ENCODE results near the gene TTC23.
A peak's percentile ranks its signal among the peaks of the same experiment; 100 is the strongest.
"Not testable (repeated sequence)": the region's sequence is repeated elsewhere in the genome, so short reads cannot be mapped to it uniquely, and the experiment has no call there.

The TTC23 gene

GRCh38 chr15:99115300-99116215 is 133.8 kb downstream of the TTC23 start:
- Histone ChIP-seq H3K4me1 (ENCODE audit: insufficient read depth, low read length) (peaks cover 3% of the 10 kb centered on the region; the same call in 1 of the 2 replicates), H3K9me3 (ENCODE audit: control insufficient read depth, insufficient read depth, low read length) (no peaks in the 10 kb centered on the region), H3K9ac (ENCODE audit: low read depth, low read length) (no peak overlapping the region), H3K36me3 (ENCODE audit: insufficient read depth, low read length) (no peaks in the 10 kb centered on the region)

- H3K9me3 ChIP-seq (ENCODE audit: control insufficient read depth, insufficient read depth, low read length), result no peaks in the 10 kb centered on the region
- no peaks in the 10 kb centered on the region for H3K4me1 ChIP-seq (ENCODE audit: insufficient read depth, low read length)
- H3K9ac ChIP-seq (ENCODE audit: low read depth, low read length), result no peak overlapping the region
- H3K36me3 ChIP-seq (ENCODE audit: insufficient read depth, low read length), result no peaks in the 10 kb centered on the region
Measured at GRCh38 chr15:99114511-99115299, 134.7 kb downstream of the TTC23 start.

- Histone ChIP-seq H3K4me1 (ENCODE audit: insufficient read depth, low read length) (no peaks in the 10 kb centered on the region), H3K9ac (ENCODE audit: low read depth, low read length) (no peak overlapping the region), H3K36me3 (ENCODE audit: insufficient read depth, low read length) (no peaks in the 10 kb centered on the region), H3K9me3 (ENCODE audit: control insufficient read depth, insufficient read depth, low read length) (no peaks in the 10 kb centered on the region)
Measured at GRCh38 chr15:99113547-99114271, 135.7 kb downstream of the TTC23 start.

GRCh38 chr15:99111641-99112040 is 137.7 kb downstream of the TTC23 start:
- not testable (repeated sequence) for H3K4me1 ChIP-seq (ENCODE audit: insufficient read depth, low read length); H3K9ac ChIP-seq (ENCODE audit: low read depth, low read length); H3K9me3 ChIP-seq (ENCODE audit: control insufficient read depth, insufficient read depth, low read length); H3K36me3 ChIP-seq (ENCODE audit: insufficient read depth, low read length)

DNA sequence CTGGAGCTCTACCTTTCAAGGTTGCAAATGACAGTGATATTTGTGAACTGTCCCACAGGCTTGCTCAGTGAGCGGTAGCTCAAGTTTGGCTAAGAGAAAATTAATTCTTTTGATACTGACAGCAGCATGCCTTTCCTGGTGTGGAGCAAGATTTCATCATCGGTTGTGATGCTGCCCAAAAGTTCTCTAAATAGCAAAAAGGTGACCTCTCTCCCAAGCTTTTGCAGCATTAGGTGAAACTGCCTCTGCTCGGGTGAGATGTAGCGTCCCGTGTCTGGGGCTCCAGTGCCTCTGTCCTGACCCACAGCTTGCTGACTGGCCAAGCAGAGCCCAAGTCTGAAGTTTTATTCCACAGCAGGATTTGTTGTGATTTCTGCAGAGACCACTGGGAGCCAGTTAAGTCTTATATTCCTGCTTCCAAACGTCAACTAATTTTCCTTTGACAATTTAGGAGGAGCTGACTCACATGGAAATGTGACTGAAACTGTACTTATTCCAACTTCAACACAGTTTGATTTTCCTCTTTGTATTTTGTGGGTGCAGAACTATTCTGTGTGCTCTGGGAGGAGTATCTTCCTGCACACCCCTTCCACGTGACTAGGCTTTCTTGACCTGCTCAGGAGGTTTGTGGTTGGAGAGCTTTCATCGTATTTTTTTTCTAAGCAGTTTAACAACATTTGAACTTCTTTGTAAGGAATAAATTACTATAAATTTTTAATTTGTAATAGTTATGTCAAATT is 138.6 kb downstream of the TTC23 start:
- Histone ChIP-seq H3K9ac (ENCODE audit: low read depth, low read length) (no peak overlapping the region), H3K9me3 (ENCODE audit: control insufficient read depth, insufficient read depth, low read length) (no peaks in the 10 kb centered on the region), H3K36me3 (ENCODE audit: insufficient read depth, low read length) (no peaks in the 10 kb centered on the region), H3K4me1 (ENCODE audit: insufficient read depth, low read length) (no peaks in the 10 kb centered on the region)

GRCh38 chr15:99110093-99110492 is 139.3 kb downstream of the TTC23 start:
- no peak overlapping the region for H3K9ac ChIP-seq (ENCODE audit: low read depth, low read length)
- no peaks in the 10 kb centered on the region for H3K9me3 ChIP-seq (ENCODE audit: control insufficient read depth, insufficient read depth, low read length)
- H3K36me3 ChIP-seq (ENCODE audit: insufficient read depth, low read length), result no peaks in the 10 kb centered on the region
- no peaks in the 10 kb centered on the region for H3K4me1 ChIP-seq (ENCODE audit: insufficient read depth, low read length)

GRCh38 chr15:99109555-99110021 is 139.8 kb downstream of the TTC23 start:
- Histone ChIP-seq H3K9me3 (ENCODE audit: control insufficient read depth, insufficient read depth, low read length) (no peaks in the 10 kb centered on the region), H3K9ac (ENCODE audit: low read depth, low read length) (no peak overlapping the region), H3K4me1 (ENCODE audit: insufficient read depth, low read length) (no peaks in the 10 kb centered on the region), H3K36me3 (ENCODE audit: insufficient read depth, low read length) (no peaks in the 10 kb centered on the region)

- H3K9me3 ChIP-seq (ENCODE audit: control insufficient read depth, insufficient read depth, low read length), result no peaks in the 10 kb centered on the region
- no peaks in the 10 kb centered on the region for H3K36me3 ChIP-seq (ENCODE audit: insufficient read depth, low read length)
- no peaks in the 10 kb centered on the region for H3K4me1 ChIP-seq (ENCODE audit: insufficient read depth, low read length)
- no peak overlapping the region for H3K9ac ChIP-seq (ENCODE audit: low read depth, low read length)
Measured at GRCh38 chr15:99108993-99109392, 140.4 kb downstream of the TTC23 start.

DNA sequence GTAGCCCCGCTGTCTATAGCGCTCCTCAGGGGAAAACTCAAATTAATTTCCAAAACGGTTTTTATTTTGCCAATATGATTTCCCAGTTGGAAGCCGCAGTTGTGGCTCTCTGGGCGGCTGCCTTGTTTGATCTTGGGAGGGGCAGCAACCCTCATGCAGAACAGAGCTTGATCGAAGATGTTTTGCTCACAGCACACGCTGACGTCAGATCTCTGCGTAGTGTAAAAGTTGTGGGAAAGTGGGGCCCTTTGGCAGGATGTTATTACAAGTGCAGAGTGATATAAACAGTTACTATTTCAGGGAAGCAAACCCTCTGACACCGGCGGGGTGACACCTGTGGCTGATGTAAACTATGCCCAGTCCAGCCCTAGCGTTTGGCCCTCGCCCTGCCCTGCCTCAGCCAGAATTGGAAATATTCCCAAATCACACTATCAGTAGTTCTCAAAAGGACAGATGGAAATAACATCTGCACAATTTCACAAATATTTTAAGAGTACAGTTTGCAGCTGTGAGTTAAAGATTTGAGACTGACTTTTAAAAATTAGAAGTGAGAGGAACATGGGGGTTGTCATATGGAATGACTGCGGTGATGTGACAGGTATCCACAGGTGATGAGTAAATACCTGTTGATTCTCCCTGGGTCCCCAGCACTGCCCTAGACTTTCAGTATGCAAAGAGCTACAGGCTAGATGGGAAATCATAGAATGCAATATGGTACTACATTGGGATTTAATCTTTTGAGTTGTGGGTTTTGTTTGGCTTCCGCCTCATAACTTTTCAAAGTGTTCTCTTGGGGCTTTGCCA is 142.8 kb downstream of the TTC23 start:
- Histone ChIP-seq H3K9ac (ENCODE audit: low read depth, low read length) (peak overlapping the region; percentile 76; the same call in 1 of the 2 replicates), H3K36me3 (ENCODE audit: insufficient read depth, low read length) (no peaks in the 10 kb centered on the region), H3K9me3 (ENCODE audit: control insufficient read depth, insufficient read depth, low read length) (no peaks in the 10 kb centered on the region; the same call in 1 of the 2 replicates), H3K4me1 (ENCODE audit: insufficient read depth, low read length) (no peaks in the 10 kb centered on the region)

DNA sequence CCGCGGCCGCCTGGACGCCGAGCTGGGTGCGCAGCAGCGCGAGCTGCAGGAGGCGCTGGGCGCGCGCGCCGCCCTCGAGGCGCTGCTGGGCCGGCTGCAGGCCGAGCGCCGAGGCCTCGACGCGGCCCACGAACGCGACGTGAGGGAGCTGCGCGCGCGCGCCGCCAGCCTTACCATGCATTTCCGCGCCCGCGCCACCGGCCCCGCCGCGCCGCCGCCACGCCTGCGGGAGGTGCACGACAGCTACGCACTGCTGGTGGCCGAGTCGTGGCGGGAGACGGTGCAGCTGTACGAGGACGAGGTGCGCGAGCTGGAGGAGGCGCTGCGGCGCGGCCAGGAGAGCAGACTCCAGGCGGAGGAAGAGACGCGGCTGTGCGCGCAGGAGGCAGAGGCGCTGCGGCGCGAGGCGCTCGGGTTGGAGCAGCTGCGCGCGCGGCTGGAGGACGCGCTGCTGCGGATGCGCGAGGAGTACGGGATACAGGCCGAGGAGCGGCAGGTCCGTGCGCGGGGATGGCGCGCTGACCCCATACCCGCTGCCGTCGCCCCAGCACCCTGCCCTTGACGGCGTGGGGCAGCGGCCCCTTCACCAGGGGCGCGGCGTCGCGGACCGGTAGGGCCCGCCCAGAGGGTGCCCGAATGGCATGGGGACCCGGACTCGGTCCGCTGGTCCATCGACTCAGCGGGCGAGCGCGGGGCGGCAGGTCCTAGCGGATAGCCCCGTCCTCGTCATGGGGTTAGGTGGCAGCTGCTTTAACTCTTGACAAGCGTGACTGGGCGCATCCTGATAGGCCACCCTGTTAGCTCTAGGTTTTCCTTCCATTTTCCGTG is 143.7 kb downstream of the TTC23 start:
- Histone ChIP-seq H3K9me3 (ENCODE audit: control insufficient read depth, insufficient read depth, low read length) (no peaks in the 10 kb centered on the region; the same call in 1 of the 2 replicates), H3K4me1 (ENCODE audit: insufficient read depth, low read length) (no peaks in the 10 kb centered on the region), H3K36me3 (ENCODE audit: insufficient read depth, low read length) (no peaks in the 10 kb centered on the region), H3K9ac (ENCODE audit: low read depth, low read length) (peak overlapping the region; percentile 76)

GRCh38 chr15:99104788-99105513 is 144.4 kb downstream of the TTC23 start, which contains the start of gene SYNM:
SYNM (plus strand) TSS chr15:99105080; CDS start chr15:99105200, 120 bp downstream.
- Histone ChIP-seq H3K9me3 (ENCODE audit: control insufficient read depth, insufficient read depth, low read length) (no peaks in the 10 kb centered on the region; the same call in 1 of the 2 replicates), H3K9ac (ENCODE audit: low read depth, low read length) (peak within 1 kb of the TSS; percentile 76), H3K4me1 (ENCODE audit: insufficient read depth, low read length) (no peaks in the 10 kb centered on the region), H3K36me3 (ENCODE audit: insufficient read depth, low read length) (no peaks in the 10 kb centered on the region)

- H3K9ac ChIP-seq (ENCODE audit: low read depth, low read length), result no peak overlapping the region
- no peaks in the 10 kb centered on the region; the same call in 1 of the 2 replicates for H3K9me3 ChIP-seq (ENCODE audit: control insufficient read depth, insufficient read depth, low read length)
- H3K4me1 ChIP-seq (ENCODE audit: insufficient read depth, low read length), result no peaks in the 10 kb centered on the region
- no peaks in the 10 kb centered on the region for H3K36me3 ChIP-seq (ENCODE audit: insufficient read depth, low read length)
Measured at GRCh38 chr15:99103279-99103678, 146.1 kb downstream of the TTC23 start.
